ENCODE results near the gene ZNF586. TPM values are rescaled to one million over a fixed set of nuclear protein-coding genes. Genes with fewer than 3 reads are reported as not detected.

ZNF586 gene
- total RNA-seq, 1 donor from 2014 or later: 19.6 TPM

DNA sequence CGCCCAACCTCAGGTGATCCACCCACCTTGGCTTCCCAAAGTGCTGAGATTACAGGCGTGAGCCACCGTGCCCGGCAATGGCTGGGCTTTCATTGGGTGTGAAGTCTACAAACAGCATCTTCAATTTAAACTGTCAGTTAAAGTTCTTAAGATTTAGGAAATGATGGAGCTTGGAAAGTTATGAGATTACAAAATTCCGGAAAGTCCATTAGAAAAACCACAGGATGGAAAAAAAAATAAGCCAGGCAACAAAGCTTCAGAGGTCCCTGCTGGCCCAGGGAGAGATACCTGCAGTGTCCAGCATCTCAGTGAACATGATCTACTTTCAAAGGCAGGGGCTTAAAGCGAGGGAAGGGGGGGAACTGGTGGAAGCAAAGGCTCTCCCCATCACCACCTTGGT is 56.0 kb downstream of the ZNF586 start:
- Mint-ChIP-seq H3K36me3 (ENCODE audit: low read depth, unreplicated experiment) (peaks cover 20% of the 10 kb centered on the region), H3K4me1 (ENCODE audit: unreplicated experiment) (peaks cover 21% of the 10 kb centered on the region), H3K27ac (ENCODE audit: unreplicated experiment) (no peak overlapping the region), H3K27me3 (ENCODE audit: unreplicated experiment) (peaks cover 4% of the 10 kb centered on the region), H3K9me3 (ENCODE audit: unreplicated experiment) (no peaks in the 10 kb centered on the region), H3K4me3 (ENCODE audit: unreplicated experiment) (no peak overlapping the region)
- no peak for DNase-seq (ENCODE audit: low spot score)
- TF ChIP-seq, protein P1, sequence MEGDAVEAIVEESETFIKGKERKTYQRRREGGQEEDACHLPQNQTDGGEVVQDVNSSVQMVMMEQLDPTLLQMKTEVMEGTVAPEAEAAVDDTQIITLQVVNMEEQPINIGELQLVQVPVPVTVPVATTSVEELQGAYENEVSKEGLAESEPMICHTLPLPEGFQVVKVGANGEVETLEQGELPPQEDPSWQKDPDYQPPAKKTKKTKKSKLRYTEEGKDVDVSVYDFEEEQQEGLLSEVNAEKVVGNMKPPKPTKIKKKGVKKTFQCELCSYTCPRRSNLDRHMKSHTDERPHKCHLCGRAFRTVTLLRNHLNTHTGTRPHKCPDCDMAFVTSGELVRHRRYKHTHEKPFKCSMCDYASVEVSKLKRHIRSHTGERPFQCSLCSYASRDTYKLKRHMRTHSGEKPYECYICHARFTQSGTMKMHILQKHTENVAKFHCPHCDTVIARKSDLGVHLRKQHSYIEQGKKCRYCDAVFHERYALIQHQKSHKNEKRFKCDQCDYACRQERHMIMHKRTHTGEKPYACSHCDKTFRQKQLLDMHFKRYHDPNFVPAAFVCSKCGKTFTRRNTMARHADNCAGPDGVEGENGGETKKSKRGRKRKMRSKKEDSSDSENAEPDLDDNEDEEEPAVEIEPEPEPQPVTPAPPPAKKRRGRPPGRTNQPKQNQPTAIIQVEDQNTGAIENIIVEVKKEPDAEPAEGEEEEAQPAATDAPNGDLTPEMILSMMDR (IDR thresholded peaks at IDR 0.05; ENCODE audit: unreplicated experiment): no peak

DNA sequence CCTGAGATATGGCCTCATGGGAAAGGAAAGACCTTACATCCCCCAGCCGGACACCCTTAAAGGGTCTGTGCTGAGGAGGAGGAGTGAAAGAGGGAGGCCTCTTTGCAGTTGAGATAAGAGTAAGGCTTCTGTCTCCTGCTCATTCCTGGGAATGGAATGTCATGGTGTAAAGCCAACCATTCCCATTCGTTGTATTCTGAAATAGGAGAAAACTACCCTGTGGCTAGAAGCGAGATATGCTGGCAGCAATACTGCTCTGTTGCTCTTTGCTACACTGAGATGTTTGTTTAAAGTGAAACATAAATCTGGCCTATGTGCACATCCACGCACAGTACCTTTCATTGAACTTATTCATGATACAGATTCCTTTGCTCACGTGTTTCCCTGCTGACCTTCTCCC is 59.8 kb downstream of the ZNF586 start:
- Mint-ChIP-seq H3K27me3 (ENCODE audit: unreplicated experiment) (peaks cover 9% of the 10 kb centered on the region), H3K9me3 (ENCODE audit: unreplicated experiment) (no peaks in the 10 kb centered on the region), H3K4me1 (ENCODE audit: unreplicated experiment) (peaks cover 20% of the 10 kb centered on the region), H3K36me3 (ENCODE audit: low read depth, unreplicated experiment) (peaks cover 25% of the 10 kb centered on the region), H3K27ac (ENCODE audit: unreplicated experiment) (peak overlapping the region; percentile 94), H3K4me3 (ENCODE audit: unreplicated experiment) (peak overlapping the region; percentile 94)
- TF ChIP-seq, protein P1 (IDR thresholded peaks at IDR 0.05; ENCODE audit: unreplicated experiment): no peak
- DNase-seq (ENCODE audit: low spot score): no peak

DNA sequence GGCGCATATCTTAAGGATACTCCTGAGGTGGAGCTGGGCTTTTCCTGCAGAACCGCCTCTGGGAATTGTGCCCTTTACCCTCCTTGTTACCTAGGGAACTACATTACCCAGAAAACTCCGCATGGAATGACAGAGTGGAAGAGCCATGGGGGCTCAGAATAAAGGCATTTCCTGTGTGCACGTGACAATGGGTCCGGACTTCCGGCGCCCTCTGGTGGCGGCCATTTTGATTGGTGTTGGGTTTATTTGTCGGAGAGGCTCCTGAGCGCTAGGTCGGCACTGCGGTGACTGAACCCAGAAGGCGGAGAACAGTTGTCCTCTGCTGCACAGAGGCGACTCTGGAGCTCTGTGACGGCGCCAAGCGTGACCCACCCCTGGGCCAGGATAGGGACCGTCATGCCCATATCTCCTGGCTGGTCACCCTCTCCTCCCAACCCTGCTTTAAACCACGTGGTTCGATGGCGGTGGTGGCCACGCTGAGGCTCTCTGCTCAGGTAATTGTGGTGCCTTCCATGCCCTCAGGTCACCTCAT is 60.7 kb downstream of the ZNF586 start, which contains the start of gene ZNF587B:
TSS of gene ZNF587B (plus strand) at position 229 of the 532 bp plus-strand sequence. CDS start at position 459, 230 bp downstream.
- H3K4me3 Mint-ChIP-seq (ENCODE audit: unreplicated experiment): peak within 1 kb of the TSS; percentile 94
- peak; percentile 84 for DNase-seq (ENCODE audit: low spot score)
- no peaks in the 10 kb centered on the region for H3K9me3 Mint-ChIP-seq (ENCODE audit: unreplicated experiment)
- peaks cover 25% of the 10 kb centered on the region for H3K36me3 Mint-ChIP-seq (ENCODE audit: low read depth, unreplicated experiment)
- peak within 1 kb of the TSS; percentile 94 for H3K27ac Mint-ChIP-seq (ENCODE audit: unreplicated experiment)
- peaks cover 20% of the 10 kb centered on the region for H3K4me1 Mint-ChIP-seq (ENCODE audit: unreplicated experiment)
- TF ChIP-seq, protein P1 (IDR thresholded peaks at IDR 0.05; ENCODE audit: unreplicated experiment): peak; percentile 56
- peaks cover 9% of the 10 kb centered on the region for H3K27me3 Mint-ChIP-seq (ENCODE audit: unreplicated experiment)

Other genes starting within 250 kb of the ZNF586 start
- 10.6 TPM for gene ZNF549, start 242.3 kb upstream of the ZNF586 start, total RNA-seq (ENCODE audit: unreplicated experiment)
- gene ZNF550, start 209.8 kb upstream of the ZNF586 start, total RNA-seq (ENCODE audit: unreplicated experiment): 15.3 TPM
- gene ZNF416, start 190.8 kb upstream of the ZNF586 start, total RNA-seq (ENCODE audit: unreplicated experiment): 10.9 TPM
- 19.9 TPM for gene ZIK1, start 185.5 kb upstream of the ZNF586 start, total RNA-seq (ENCODE audit: unreplicated experiment)
- gene ZNF530, start 169.8 kb upstream of the ZNF586 start, total RNA-seq (ENCODE audit: unreplicated experiment): 7.2 TPM
- gene ZNF134, start 155.4 kb upstream of the ZNF586 start, total RNA-seq (ENCODE audit: unreplicated experiment): 37.5 TPM
- gene ZNF211, start 136.5 kb upstream of the ZNF586 start, total RNA-seq (ENCODE audit: unreplicated experiment): 31.1 TPM
- 0.74 TPM for gene ZSCAN4, start 100.7 kb upstream of the ZNF586 start, total RNA-seq (ENCODE audit: unreplicated experiment)
- gene ZNF551, start 87.7 kb upstream of the ZNF586 start, total RNA-seq (ENCODE audit: unreplicated experiment): 11.6 TPM
- gene ZNF154, start 60.5 kb upstream of the ZNF586 start, total RNA-seq (ENCODE audit: unreplicated experiment): 23.2 TPM
- 12.2 TPM for gene ZNF671, start 42.1 kb upstream of the ZNF586 start, total RNA-seq (ENCODE audit: unreplicated experiment)
- 22.6 TPM for gene ZNF776, start 22.9 kb upstream of the ZNF586 start, total RNA-seq (ENCODE audit: unreplicated experiment)
- 7.0 TPM for gene ZNF552, start 45.2 kb downstream of the ZNF586 start, total RNA-seq (ENCODE audit: unreplicated experiment)
- gene ZNF587B, start 60.6 kb downstream of the ZNF586 start, total RNA-seq (ENCODE audit: unreplicated experiment): 24.5 TPM
- gene ZNF587, start 80.2 kb downstream of the ZNF586 start, total RNA-seq (ENCODE audit: unreplicated experiment): 36.8 TPM
- gene ZNF814, start 119.4 kb downstream of the ZNF586 start, total RNA-seq (ENCODE audit: unreplicated experiment): 22.3 TPM
- gene ZNF417, start 146.9 kb downstream of the ZNF586 start, total RNA-seq (ENCODE audit: unreplicated experiment): 16.7 TPM
- gene ZNF418, start 165.7 kb downstream of the ZNF586 start, total RNA-seq (ENCODE audit: unreplicated experiment): 14.0 TPM
- gene ZNF256, start 178.0 kb downstream of the ZNF586 start, total RNA-seq (ENCODE audit: unreplicated experiment): 10.4 TPM
- gene C19orf18, start 204.9 kb downstream of the ZNF586 start, total RNA-seq (ENCODE audit: unreplicated experiment): 1.8 TPM
- gene ZNF606, start 233.1 kb downstream of the ZNF586 start, total RNA-seq (ENCODE audit: unreplicated experiment): 22.3 TPM